Measurements from ENCODE around the gene ATXN1.

The ATXN1 gene

GRCh38 chr6:16625291-16626265 is 135.7 kb downstream of the ATXN1 start:
- TF ChIP-seq, protein P1, sequence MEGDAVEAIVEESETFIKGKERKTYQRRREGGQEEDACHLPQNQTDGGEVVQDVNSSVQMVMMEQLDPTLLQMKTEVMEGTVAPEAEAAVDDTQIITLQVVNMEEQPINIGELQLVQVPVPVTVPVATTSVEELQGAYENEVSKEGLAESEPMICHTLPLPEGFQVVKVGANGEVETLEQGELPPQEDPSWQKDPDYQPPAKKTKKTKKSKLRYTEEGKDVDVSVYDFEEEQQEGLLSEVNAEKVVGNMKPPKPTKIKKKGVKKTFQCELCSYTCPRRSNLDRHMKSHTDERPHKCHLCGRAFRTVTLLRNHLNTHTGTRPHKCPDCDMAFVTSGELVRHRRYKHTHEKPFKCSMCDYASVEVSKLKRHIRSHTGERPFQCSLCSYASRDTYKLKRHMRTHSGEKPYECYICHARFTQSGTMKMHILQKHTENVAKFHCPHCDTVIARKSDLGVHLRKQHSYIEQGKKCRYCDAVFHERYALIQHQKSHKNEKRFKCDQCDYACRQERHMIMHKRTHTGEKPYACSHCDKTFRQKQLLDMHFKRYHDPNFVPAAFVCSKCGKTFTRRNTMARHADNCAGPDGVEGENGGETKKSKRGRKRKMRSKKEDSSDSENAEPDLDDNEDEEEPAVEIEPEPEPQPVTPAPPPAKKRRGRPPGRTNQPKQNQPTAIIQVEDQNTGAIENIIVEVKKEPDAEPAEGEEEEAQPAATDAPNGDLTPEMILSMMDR (IDR thresholded peaks at IDR 0.05; ENCODE audit: low read depth, low read length, missing control alignments) = no peak
- DNase-seq (ENCODE audit: low read depth) = no peak
- H3K4me3 ChIP-seq (ENCODE audit: low read depth, low read length) = no peak overlapping the region

DNA sequence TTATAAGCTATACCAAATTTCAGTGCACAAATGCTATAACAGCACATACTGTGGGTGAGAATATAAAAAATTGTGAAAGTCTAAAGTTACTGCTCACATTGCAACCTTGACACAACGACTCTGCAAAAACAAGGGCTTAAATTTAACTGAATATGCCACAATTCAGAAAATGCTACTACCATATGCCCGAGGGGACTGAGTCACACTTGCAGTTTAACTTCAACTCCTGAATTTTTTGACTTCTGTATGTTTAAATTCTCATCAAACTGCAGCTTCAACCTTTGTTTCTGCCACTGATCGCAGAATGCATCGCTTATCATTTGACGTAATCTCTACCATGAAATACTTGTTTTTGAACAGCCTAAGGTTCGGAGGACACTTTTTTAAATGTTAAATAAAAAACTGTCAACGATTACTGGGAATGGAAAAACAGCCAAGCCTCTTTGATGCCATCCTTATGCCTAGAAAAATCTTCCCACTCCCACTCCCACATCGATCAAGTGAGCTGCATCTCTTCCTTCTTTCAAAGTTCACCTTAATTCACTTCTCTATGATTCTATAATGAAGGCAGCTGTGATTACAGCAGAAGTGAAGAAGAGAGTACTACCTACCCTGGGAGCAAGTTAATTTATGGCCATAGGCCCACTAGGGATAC is 136.5 kb downstream of the ATXN1 start:
- H3K4me3 ChIP-seq (ENCODE audit: low read depth, low read length) = no peak overlapping the region
- TF ChIP-seq, protein P1 (IDR thresholded peaks at IDR 0.05; ENCODE audit: low read depth, low read length, missing control alignments) = no peak
- DNase-seq (ENCODE audit: low read depth) = no peak

DNA sequence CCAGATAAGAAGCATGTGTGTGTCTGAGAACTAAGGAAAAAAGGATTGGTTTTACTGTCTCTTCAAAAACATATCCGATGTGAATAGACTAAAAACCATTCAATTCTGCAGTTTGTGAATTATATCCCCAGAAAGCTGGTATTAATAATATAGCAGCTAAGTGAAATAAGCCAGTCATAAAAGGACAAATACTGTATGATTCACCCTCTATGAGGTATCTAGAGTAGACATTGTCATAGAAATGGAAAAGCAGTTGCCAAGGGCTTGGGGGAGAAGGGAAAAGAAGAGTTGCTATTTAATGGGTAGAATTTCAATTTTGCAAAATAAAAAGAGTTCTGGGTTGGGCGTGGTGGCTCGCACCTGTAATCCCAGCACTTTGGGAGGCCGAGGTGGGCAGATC is 137.5 kb downstream of the ATXN1 start:
- no peak for DNase-seq (ENCODE audit: low read depth)
- H3K4me3 ChIP-seq (ENCODE audit: low read depth, low read length) = no peak overlapping the region
- TF ChIP-seq, protein P1 (IDR thresholded peaks at IDR 0.05; ENCODE audit: low read depth, low read length, missing control alignments) = no peak

DNA sequence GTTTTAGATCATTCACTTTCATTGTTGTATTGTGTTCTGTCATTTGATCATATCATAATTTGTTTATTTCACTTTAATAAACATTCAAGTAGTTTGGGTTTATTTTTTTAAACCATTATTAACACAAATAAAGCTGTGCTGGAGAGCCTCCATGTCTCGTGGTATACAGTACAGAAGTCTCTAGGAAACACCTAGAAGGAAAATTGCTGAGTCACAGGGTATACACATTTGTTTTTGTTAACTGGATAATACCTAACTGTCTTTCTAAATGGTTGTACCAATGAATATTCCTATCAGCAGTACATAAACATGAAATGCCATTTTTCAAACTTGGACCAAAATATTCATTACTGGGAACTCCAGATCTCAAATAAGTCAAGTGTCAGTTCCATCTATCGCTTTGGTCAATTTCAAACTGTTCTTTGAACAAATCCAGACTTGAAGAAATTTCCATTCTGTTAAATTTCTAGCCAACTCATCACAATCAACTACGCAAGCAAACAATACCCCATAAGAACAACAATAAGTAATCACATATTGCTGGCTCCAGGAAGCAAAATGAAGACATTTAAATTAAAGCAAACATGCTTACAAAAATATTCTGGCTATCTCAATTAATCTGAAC is 138.1 kb downstream of the ATXN1 start:
- no peak overlapping the region for H3K4me3 ChIP-seq (ENCODE audit: low read depth, low read length)
- no peak for DNase-seq (ENCODE audit: low read depth)
- TF ChIP-seq, protein P1 (IDR thresholded peaks at IDR 0.05; ENCODE audit: low read depth, low read length, missing control alignments) = no peak

GRCh38 chr6:16622193-16622592 is 139.1 kb downstream of the ATXN1 start:
- TF ChIP-seq, protein P1 (IDR thresholded peaks at IDR 0.05; ENCODE audit: low read depth, low read length, missing control alignments) = no peak
- H3K4me3 ChIP-seq (ENCODE audit: low read depth, low read length) = no peak overlapping the region
- DNase-seq (ENCODE audit: low read depth) = no peak

DNA sequence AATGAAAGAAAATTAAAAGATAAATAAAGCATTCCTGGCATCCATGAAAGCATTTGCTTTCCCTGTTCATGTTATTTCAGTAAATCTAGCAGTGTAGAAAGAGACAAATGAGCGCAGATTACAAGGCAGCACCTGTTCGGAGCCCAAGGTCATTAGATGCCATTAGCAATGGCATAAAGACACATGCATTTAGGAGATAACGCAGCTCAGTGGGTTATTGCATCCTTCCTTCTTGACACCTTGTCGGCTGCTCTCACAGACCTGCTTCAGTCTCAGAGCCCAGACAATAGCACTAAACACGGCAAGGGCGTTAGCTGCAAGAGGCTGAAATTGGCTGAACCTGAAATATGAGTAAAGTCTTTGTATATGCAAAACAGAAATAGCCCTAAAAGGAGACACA is 140.3 kb downstream of the ATXN1 start:
- no peak for DNase-seq (ENCODE audit: low read depth)
- TF ChIP-seq, protein P1 (IDR thresholded peaks at IDR 0.05; ENCODE audit: low read depth, low read length, missing control alignments) = no peak
- H3K4me3 ChIP-seq (ENCODE audit: low read depth, low read length) = no peak overlapping the region
